GM18502 (cell line): ENCODE results near the gene VAC14.

Experiments
- ATAC-seq: cut with Tn5 transposase; IDR thresholded peaks from one replicate; pipeline ENCODE4 v1.9.1; 2021; ENCODE audit warnings: mild to moderate bottlenecking; ENCODE audit not compliant: unreplicated experiment, poor library complexity

Gene VAC14

DNA sequence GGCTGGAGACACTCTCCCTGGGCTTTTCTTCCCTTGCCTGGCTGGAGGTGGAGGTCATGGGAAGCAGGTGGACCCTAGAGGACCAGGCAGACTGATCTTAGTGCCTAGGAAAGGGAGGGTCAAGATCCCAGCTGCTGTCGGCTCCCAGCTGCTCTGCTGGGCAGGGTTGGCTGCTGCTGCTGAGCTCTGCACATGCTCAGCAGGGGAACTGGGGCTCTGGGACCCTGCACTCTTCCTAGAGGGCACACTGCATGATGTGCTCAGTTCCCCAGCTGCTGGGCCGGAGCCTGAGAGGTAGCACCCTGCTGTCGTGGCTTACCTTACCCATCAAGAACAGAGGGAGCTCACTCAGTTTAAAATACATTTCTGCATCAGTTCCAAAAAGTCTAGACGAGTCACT lies 34.3 kb downstream of the VAC14 start:
- no peak for ATAC-seq

DNA sequence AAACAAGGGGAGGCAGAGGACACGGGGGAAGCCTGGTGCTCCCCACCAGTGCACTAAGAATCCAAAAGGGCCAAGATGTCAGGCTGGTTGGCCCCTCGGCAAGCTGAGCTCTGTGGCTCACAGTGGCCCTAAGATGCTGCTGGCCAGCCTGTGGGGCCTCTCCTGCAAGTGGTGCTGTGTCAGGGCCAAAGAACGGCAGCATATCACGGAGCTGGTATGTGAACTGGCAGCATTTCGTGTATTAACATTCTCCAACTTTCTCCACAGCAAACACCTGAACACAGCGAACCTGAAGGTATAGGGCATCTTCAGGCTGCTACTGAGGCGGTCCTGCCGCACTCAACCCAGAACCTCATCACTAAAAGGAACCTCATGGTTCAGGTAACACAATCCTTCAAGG lies 34.8 kb downstream of the VAC14 start:
- no peak for ATAC-seq

DNA sequence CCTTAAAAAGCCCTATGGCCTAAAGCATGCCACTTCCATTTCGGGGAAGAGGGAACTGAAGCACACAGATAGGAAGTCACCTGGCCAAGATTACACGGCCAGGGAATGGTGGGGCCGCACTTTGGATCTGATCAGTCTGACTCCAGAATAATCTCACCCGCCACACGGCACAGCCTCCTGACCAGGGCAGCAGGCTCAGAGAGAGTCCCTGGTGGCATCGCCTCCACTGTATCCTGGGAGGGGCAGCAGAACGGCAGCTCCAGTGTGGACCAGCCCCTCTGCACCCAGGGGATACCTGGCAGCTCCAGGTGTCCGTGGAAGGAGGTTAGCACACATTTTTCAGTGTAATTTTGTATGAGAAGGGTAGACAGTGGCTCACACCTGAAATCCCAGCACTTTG lies 35.5 kb downstream of the VAC14 start:
- no peak for ATAC-seq

DNA sequence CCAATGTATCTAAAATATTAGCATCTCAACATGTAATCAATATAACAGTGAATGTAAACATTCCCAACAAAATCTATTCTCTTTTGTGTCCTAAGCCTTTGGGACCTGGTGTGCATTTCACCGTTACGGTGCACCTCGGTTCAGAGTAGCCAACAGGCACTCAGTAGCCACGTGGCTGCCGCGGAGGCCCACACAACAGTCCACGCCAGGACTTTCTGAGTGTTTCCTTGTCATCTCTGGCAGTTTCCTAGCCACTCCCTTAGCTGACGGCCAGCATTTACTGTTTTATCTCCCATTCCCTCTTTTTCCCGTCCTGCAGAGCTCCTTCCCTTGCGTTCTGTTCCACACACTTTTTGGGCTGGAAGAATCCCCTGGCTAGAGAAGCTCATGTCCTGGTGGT lies 36.3 kb downstream of the VAC14 start:
- no peak for ATAC-seq

GRCh38 chr16:70760221-70760620 lies 40.7 kb downstream of the VAC14 start:
- ATAC-seq: no peak

- ATAC-seq: no peak
Measured at GRCh38 chr16:70759666-70760065, 41.3 kb downstream of the VAC14 start.

DNA sequence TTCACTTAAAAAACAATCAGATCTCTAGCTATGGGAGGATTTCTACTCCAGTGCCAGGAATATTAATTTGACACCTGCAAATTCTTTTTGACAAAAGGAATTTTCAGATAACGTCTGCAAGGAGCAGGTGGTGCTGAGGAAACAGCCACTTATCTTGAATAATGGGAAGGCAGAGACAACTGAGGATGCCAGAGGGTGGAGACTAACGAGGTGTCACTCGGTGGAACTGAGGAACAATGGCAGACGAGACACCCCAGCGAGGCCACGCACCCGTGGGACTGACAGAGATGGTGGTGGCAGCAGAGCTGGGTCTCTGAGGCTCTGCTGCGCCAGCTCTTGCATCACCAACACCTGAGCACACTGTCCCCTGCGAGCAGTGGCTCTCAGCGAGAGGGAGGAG lies 42.2 kb downstream of the VAC14 start:
- no peak for ATAC-seq

- ATAC-seq: no peak
Measured at GRCh38 chr16:70757183-70757582, 43.8 kb downstream of the VAC14 start.

- ATAC-seq: no peak
Measured at GRCh38 chr16:70756071-70756470, 44.9 kb downstream of the VAC14 start.

DNA sequence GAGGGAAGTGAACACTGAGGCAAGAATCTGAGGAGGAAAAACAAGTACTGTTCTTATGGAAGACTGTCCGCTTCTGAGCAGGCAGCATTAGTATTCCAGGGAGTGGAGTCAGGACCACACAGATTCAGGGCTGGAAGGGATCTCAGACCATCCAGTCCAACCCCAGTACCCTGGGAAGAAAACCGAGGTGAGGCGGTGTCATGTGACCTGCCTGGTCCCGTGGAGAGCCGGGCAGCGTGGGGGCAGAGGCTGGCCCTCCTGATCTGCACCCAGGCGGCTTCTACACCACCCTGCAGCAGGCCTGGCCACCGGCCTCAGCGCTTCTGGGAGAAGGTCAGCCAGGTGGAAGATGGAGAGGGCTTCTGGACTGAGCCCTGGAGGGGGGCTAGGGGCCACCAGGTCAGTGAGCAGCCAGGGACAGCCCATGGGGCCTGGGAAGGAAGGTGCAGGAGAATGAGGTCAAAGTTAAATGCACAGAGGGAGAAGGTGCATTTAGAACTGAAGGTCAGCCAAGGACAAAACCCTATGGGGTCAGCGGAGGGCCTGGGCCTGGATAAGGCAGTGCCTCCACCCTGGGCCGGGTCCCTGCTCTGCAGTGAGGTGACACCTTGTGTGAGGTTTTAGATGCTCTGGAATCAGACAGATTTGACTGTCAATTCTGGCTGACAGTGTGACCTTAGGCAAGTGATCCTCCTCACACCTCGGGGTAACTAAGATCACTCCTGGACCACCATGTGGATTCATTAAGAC lies 45.9 kb downstream of the VAC14 start:
- ATAC-seq: no peak

- ATAC-seq: no peak
Measured at GRCh38 chr16:70754371-70754770, 46.6 kb downstream of the VAC14 start.

DNA sequence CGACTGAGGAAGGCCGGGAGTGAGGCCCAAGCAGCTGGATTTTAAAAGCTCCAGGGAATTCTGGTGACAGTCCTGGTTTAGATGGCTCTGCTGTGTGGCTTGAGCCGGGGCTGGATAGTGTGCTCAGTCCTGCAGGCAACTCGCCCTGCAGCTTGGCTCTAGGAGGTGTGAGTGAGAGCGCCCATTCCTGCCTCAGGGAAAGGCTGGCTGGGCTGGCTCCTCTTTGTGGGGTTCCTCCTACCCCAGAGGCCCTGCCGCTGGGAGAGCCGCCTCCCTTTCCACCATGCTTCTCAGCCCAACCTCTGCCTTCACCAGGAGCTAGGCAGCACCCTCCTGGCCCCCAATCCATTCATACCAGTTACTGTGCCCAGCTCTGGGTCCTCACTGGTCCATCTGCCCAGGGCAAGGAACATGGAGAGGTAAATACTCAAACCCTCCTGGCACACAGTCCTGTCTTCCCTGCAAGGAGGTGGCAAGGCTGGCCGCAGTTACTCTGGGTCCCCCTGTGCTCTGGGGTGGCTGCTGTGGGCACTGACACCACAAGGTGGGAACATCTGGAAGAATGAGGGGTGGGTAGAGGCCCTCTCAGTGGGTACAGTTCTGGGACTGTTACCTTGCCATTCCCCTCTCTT lies 47.1 kb downstream of the VAC14 start:
- ATAC-seq: no peak

- no peak for ATAC-seq
Measured at GRCh38 chr16:70753228-70753627, 47.7 kb downstream of the VAC14 start.

DNA sequence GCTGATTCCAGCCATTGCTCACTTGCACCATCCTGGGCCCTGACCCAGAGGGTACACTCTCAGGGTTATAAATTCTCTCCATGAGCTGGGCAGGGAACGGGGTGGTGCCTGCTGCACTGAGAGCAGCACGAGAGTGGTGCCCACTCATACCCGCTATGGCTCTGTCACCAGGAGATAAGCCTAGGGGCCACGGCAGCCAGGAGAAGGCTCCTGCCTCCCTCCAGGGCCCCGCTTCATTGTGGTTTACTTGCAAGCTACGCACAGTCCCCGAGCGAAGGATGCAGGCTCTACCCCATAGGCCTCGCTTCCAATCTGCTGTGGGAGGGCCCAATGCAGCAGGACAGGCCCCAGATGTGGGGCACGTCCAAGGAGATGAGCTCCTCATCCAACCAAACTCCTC lies 48.5 kb downstream of the VAC14 start:
- ATAC-seq: no peak

- ATAC-seq: no peak
Measured at GRCh38 chr16:70751593-70751992, 49.4 kb downstream of the VAC14 start.

DNA sequence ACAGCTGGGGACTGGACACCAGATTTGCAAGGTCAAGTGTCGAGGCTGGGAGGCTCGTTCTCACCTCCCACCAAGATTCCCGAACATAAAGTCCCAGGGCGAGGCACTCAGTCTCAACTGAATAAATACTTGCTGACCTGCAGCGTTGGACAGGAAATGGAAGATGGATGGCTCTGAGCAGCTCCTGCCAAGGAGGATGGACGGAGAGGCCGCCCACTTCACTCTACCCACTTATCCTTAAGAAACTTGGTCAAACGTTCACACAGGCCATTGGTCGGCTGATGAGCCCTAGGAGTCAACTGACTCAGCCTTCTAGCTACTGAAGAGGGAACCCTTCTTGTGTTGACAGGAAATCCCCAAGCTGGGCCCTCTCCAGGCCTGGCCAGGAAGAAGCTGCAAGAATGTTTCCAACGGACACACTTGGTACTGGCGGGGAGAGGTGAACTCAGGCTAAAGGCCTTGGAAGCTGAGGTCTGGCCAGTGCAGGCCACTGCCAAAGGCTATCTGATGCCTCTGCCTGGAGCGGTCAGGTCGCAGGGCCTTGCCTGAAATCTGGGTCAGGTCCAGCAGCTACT lies 50.0 kb downstream of the VAC14 start:
- no peak for ATAC-seq

DNA sequence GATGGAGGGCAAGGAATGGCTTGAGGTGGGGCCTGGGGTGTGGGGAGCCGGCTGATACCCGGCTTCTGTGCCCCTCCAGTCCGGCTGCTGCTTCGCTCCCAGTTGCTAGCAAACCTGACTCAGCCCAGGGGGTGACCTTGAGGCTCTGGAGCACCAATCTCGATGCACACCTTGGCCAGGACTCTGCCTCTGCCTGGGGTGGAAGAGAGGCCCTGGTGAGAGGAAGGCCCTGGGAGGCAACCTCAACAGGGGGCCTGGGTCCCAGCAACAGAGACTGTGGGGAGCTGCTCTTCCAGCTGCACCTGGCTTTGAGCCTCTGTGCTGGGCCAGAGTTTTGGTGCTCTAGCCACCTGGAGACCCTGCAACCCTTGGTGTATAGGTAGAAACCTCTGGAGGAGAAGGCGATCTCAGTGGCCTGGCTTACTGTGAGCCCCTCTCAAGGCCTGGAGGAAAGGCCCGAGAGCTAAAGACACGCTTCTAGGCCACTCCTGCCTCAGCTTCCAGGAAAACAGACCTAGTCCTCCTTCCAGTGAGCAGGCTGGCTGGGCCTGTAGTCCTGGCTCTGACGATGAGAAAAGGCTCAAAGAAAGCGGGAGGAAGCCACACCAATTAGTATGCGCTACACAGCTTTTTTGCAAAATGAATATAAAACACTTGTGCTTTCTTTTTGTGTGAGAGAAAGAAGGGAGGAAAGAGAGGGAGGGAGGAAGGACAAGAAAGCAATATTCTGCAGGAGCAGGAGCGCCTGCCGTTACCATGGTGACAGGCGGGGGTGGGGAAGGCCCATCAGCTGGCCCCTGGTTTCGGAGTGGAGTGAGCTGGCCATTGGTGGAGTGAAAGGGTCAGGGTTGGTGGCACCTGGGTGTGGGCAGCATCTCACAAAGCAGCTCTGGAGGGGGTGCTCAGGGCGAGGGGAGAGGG lies 51.0 kb downstream of the VAC14 start:
- ATAC-seq: no peak

DNA sequence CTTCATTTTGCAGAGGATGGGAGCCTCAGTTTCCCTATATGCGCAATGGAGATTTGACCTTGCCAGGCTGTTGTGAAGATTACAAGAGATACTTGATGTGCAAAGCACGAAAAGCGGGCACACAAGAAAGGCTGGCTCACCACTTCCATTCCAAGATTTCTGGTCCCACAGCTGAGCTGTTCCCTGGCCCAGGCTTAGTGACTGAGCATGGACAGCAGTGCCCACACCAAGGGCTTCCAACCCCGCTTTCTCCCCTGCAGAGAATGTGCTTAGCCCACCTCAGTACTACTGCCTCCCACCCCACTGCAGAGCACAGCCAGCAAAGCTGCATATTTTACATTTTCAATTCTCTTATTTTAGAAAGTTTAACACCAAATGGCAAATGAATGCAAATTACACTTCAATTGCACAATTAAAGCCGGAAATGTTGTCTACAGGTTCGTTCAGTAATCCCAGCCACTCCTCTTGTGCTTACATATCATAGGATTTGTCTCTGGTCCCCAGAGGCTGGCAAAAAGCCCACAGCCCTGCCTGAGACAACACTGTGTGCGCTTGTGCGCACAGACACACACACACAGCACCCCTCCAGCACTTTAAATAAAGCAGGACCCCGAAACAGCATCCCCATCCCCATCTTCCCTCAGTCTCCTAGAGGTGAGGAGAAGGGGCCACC lies 51.8 kb downstream of the VAC14 start:
- ATAC-seq: no peak

DNA sequence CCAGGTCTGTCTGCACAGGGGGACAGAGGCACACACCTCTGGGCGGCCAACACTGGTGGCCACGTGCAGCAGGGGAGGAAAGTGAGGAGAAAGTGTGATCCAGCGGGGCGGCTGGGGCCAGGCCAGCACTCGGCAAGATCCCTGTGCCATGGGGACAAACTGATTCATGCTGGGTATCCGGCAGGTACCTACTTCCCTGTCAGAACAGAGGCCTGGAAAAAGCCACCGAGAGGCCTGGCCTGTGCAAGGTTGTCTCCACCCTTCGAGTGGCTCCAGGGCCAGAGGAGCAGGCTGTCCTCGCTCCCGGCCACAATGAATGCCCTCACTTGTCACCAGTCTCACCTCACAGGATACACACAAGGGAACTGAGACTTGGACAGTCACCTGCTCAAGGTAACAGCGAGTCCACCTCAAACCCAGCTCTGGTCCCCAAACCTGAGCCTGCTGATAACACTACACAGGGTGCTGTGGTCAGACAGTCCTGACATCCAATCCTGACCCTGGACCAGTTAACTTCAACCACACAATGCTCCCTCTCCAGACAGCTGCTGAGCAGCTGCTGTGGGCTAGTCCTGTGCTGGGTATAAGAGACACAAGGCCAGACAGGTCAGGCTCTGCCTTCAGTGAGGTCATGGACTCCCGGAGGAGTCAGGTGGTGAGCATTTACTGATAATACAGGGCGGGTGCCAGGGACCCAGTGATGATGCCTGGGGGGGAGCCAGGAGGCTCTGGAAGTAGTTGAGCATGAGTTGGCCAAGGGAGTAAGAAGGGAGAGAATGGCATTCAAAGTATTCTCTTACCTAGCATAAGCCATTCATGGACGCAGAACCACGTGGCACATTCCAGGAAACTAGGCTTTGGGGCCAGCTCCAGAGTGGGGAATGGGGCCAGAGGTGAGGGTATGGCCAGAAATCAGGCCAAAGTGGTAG lies 53.0 kb downstream of the VAC14 start:
- no peak for ATAC-seq
